Activated T-helper 17 cell treated with anti-CD3 and anti-CD28 coated beads, Interleukin-2, amount 50 U/mL, for 72 hours (primary cell): ENCODE measurements around the gene PER1. TPM values are rescaled to one million over a fixed set of nuclear protein-coding genes. Genes with fewer than 3 reads are reported as not detected.

Experiments used
- ATAC-seq: fragments of 150-1000 bp; cut with Tn5 transposase; replicated peaks from 2 replicates; pipeline ENCODE4 v1.10.0; 2021; ENCODE audit warnings: mild to moderate bottlenecking, moderate library complexity
- H3K27ac Mint-ChIP-seq: one replicate; pipeline ENCODE4 v1.8.0; 2022; ENCODE audit warnings: mixed read lengths
- H3K27me3 Mint-ChIP-seq: one replicate; pipeline ENCODE4 v1.8.0; 2022; ENCODE audit warnings: mixed read lengths
- H3K36me3 Mint-ChIP-seq: one replicate; pipeline ENCODE4 v1.8.0; 2022; ENCODE audit warnings: low read depth, mild to moderate bottlenecking, mixed read lengths
- H3K4me1 Mint-ChIP-seq: one replicate; pipeline ENCODE4 v1.8.0; 2022; ENCODE audit warnings: mixed read lengths
- H3K4me3 Mint-ChIP-seq: one replicate; pipeline ENCODE4 v1.8.0; 2022; ENCODE audit warnings: mild to moderate bottlenecking, mixed read lengths
- H3K9me3 Mint-ChIP-seq: one replicate; pipeline ENCODE4 v1.8.0; 2022; ENCODE audit warnings: mixed read lengths
- total RNA-seq, 2 donors: library from RNA; stranded (reverse); gene quantifications; one replicate each; pipeline ENCODE4 v1.2.3, GENCODE V29; 2022

Gene PER1
- total RNA-seq, result 100 to 1,000 TPM in 1 of 2 donors, 10 to 100 TPM in 1; 52.0 to 269 TPM

GRCh38 chr17:8152112-8152775 is at the start of gene PER1:
Gene PER1, minus strand, starts transcription at chr17:8152404. Its CDS starts 1,698 bp downstream, at chr17:8150706.
- Mint-ChIP-seq H3K36me3 (no peaks in the 10 kb centered on the region), H3K27me3 (no peaks in the 10 kb centered on the region), H3K27ac (no peak within 1 kb of the TSS), H3K9me3 (no peaks in the 10 kb centered on the region), H3K4me1 (peaks cover 27% of the 10 kb centered on the region), H3K4me3 (no peak within 1 kb of the TSS)
- ATAC-seq, result peak; percentile 52

- no peaks in the 10 kb centered on the region for H3K36me3 Mint-ChIP-seq
- H3K27me3 Mint-ChIP-seq, result no peaks in the 10 kb centered on the region
- H3K4me3 Mint-ChIP-seq, result no peak overlapping the region
- H3K9me3 Mint-ChIP-seq, result no peaks in the 10 kb centered on the region
- peaks cover 10% of the 10 kb centered on the region for H3K4me1 Mint-ChIP-seq
- no peak overlapping the region for H3K27ac Mint-ChIP-seq
- peak; percentile 63 for ATAC-seq
Observed at GRCh38 chr17:8192070-8192815, 40.0 kb upstream of the PER1 start.

- ATAC-seq, result no peak
- no peaks in the 10 kb centered on the region for H3K36me3 Mint-ChIP-seq
- peak overlapping the region; percentile 77 for H3K27ac Mint-ChIP-seq
- H3K4me1 Mint-ChIP-seq, result peaks cover 5% of the 10 kb centered on the region
- H3K9me3 Mint-ChIP-seq, result no peaks in the 10 kb centered on the region
- H3K4me3 Mint-ChIP-seq, result no peak overlapping the region
- no peaks in the 10 kb centered on the region for H3K27me3 Mint-ChIP-seq
Observed at GRCh38 chr17:8190506-8190905, 38.3 kb upstream of the PER1 start.

- Mint-ChIP-seq H3K27ac (peak within 1 kb of the TSS; percentile 77), H3K36me3 (no peaks in the 10 kb centered on the region), H3K9me3 (no peaks in the 10 kb centered on the region), H3K4me3 (no peak within 1 kb of the TSS), H3K4me1 (peaks cover 5% of the 10 kb centered on the region), H3K27me3 (no peaks in the 10 kb centered on the region)
- ATAC-seq, result peak; percentile 70
Observed at GRCh38 chr17:8189711-8190477, 37.7 kb upstream of the PER1 start, which contains the start of gene BORCS6. Gene BORCS6, minus strand, starts transcription at chr17:8190180. Its CDS starts 40 bp downstream, at chr17:8190140.

GRCh38 chr17:8189041-8189710 is 37.0 kb upstream of the PER1 start:
- Mint-ChIP-seq H3K4me3 (no peak overlapping the region), H3K4me1 (peaks cover 5% of the 10 kb centered on the region), H3K9me3 (no peaks in the 10 kb centered on the region), H3K27ac (no peak overlapping the region), H3K27me3 (no peaks in the 10 kb centered on the region), H3K36me3 (no peaks in the 10 kb centered on the region)
- ATAC-seq, result no peak

- H3K4me3 Mint-ChIP-seq, result no peak overlapping the region
- H3K36me3 Mint-ChIP-seq, result no peaks in the 10 kb centered on the region
- H3K27ac Mint-ChIP-seq, result no peak overlapping the region
- no peak for ATAC-seq
- no peaks in the 10 kb centered on the region for H3K27me3 Mint-ChIP-seq
- peaks cover 5% of the 10 kb centered on the region for H3K4me1 Mint-ChIP-seq
- no peaks in the 10 kb centered on the region for H3K9me3 Mint-ChIP-seq
Observed at GRCh38 chr17:8188263-8188839, 36.1 kb upstream of the PER1 start.

- Mint-ChIP-seq H3K4me1 (peaks cover 5% of the 10 kb centered on the region), H3K9me3 (no peaks in the 10 kb centered on the region), H3K27me3 (no peaks in the 10 kb centered on the region), H3K36me3 (no peaks in the 10 kb centered on the region), H3K4me3 (no peak overlapping the region), H3K27ac (no peak overlapping the region)
- ATAC-seq, result peak; percentile 42
Observed at GRCh38 chr17:8187517-8188262, 35.5 kb upstream of the PER1 start.

GRCh38 chr17:8186787-8187516 is 34.7 kb upstream of the PER1 start:
- H3K4me3 Mint-ChIP-seq, result no peak overlapping the region
- no peaks in the 10 kb centered on the region for H3K9me3 Mint-ChIP-seq
- no peaks in the 10 kb centered on the region for H3K27me3 Mint-ChIP-seq

GRCh38 chr17:8186446-8186786 is 34.2 kb upstream of the PER1 start:
- H3K9me3 Mint-ChIP-seq, result no peaks in the 10 kb centered on the region
- no peaks in the 10 kb centered on the region for H3K36me3 Mint-ChIP-seq
- H3K4me3 Mint-ChIP-seq, result no peak overlapping the region
- H3K27ac Mint-ChIP-seq, result no peak overlapping the region
- ATAC-seq, result no peak
- peaks cover 5% of the 10 kb centered on the region for H3K4me1 Mint-ChIP-seq
- no peaks in the 10 kb centered on the region for H3K27me3 Mint-ChIP-seq

More at GRCh38 chr17:8186787-8187516, 34.7 kb upstream of the PER1 start:
- no peak overlapping the region for H3K27ac Mint-ChIP-seq
- H3K36me3 Mint-ChIP-seq, result no peaks in the 10 kb centered on the region
- peaks cover 5% of the 10 kb centered on the region for H3K4me1 Mint-ChIP-seq
- ATAC-seq, result peak; percentile 58

- no peak overlapping the region for H3K4me3 Mint-ChIP-seq
- H3K9me3 Mint-ChIP-seq, result no peaks in the 10 kb centered on the region
- no peaks in the 10 kb centered on the region for H3K36me3 Mint-ChIP-seq
- no peak overlapping the region for H3K27ac Mint-ChIP-seq
- no peaks in the 10 kb centered on the region for H3K27me3 Mint-ChIP-seq
- ATAC-seq, result peak; percentile 21
- H3K4me1 Mint-ChIP-seq, result peaks cover 2% of the 10 kb centered on the region
Observed at GRCh38 chr17:8185582-8186445, 33.6 kb upstream of the PER1 start.

GRCh38 chr17:8176998-8177731 is 25.0 kb upstream of the PER1 start:
- peaks cover 19% of the 10 kb centered on the region for H3K36me3 Mint-ChIP-seq
- peaks cover 27% of the 10 kb centered on the region for H3K4me1 Mint-ChIP-seq
- H3K4me3 Mint-ChIP-seq, result peak overlapping the region; percentile 99
- H3K9me3 Mint-ChIP-seq, result no peaks in the 10 kb centered on the region
- no peaks in the 10 kb centered on the region for H3K27me3 Mint-ChIP-seq
- ATAC-seq, result no peak
- peak overlapping the region; percentile 98 for H3K27ac Mint-ChIP-seq
